Measurements from ENCODE around the gene ZNF830. TPM values are rescaled to one million over a fixed set of nuclear protein-coding genes. Genes with fewer than 3 reads are reported as not detected.

The ZNF830 gene
- total and polyA plus RNA-seq, 2 of the 13 experiments (the other 11 are each of a cell fraction or from before 2014, with no cell fraction given) = 6.1 to 19.0 TPM

GRCh38 chr17:34980681-34981537 is 19.6 kb downstream of the ZNF830 start (continued):
- peak; percentile 89 for TF ChIP-seq AGO2 (optimal IDR thresholded peaks at IDR 0.05; ENCODE audit: low read depth, low read length)
- TF ChIP-seq, protein P1, sequence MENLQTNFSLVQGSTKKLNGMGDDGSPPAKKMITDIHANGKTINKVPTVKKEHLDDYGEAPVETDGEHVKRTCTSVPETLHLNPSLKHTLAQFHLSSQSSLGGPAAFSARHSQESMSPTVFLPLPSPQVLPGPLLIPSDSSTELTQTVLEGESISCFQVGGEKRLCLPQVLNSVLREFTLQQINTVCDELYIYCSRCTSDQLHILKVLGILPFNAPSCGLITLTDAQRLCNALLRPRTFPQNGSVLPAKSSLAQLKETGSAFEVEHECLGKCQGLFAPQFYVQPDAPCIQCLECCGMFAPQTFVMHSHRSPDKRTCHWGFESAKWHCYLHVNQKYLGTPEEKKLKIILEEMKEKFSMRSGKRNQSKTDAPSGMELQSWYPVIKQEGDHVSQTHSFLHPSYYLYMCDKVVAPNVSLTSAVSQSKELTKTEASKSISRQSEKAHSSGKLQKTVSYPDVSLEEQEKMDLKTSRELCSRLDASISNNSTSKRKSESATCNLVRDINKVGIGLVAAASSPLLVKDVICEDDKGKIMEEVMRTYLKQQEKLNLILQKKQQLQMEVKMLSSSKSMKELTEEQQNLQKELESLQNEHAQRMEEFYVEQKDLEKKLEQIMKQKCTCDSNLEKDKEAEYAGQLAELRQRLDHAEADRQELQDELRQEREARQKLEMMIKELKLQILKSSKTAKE (CRISPR knock-in tag; IDR thresholded peaks at IDR 0.05; ENCODE audit: borderline replicate concordance) = no peak
- no peak for TF ChIP-seq TSC22D2 (CRISPR knock-in tag; IDR thresholded peaks at IDR 0.05; ENCODE audit: borderline replicate concordance)
- peak; percentile 29 to 87 for TF ChIP-seq POLR2A (IDR thresholded peaks at IDR 0.05; ENCODE audit: insufficient read depth in 1 of 2, low read depth in 2 of 2, low read length in 2 of 2)
- TF ChIP-seq ZNF33A (CRISPR knock-in tag; IDR thresholded peaks at IDR 0.05; ENCODE audit: borderline replicate concordance) = no peak
- TF ChIP-seq ZNF44 (CRISPR knock-in tag; IDR thresholded peaks at IDR 0.05) = no peak
- TF ChIP-seq, protein P2, sequence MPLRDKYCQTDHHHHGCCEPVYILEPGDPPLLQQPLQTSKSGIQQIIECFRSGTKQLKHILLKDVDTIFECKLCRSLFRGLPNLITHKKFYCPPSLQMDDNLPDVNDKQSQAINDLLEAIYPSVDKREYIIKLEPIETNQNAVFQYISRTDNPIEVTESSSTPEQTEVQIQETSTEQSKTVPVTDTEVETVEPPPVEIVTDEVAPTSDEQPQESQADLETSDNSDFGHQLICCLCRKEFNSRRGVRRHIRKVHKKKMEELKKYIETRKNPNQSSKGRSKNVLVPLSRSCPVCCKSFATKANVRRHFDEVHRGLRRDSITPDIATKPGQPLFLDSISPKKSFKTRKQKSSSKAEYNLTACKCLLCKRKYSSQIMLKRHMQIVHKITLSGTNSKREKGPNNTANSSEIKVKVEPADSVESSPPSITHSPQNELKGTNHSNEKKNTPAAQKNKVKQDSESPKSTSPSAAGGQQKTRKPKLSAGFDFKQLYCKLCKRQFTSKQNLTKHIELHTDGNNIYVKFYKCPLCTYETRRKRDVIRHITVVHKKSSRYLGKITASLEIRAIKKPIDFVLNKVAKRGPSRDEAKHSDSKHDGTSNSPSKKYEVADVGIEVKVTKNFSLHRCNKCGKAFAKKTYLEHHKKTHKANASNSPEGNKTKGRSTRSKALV (CRISPR knock-in tag; IDR thresholded peaks at IDR 0.05) = no peak
- TF ChIP-seq ZBTB14 (CRISPR knock-in tag; IDR thresholded peaks at IDR 0.05) = peak; percentile 17; the same call in 1 of the 2 replicates
- TF ChIP-seq SALL1 (CRISPR knock-in tag; IDR thresholded peaks at IDR 0.05) = peak; percentile 28; the same call in 1 of the 2 replicates
- TF ChIP-seq, protein P3, sequence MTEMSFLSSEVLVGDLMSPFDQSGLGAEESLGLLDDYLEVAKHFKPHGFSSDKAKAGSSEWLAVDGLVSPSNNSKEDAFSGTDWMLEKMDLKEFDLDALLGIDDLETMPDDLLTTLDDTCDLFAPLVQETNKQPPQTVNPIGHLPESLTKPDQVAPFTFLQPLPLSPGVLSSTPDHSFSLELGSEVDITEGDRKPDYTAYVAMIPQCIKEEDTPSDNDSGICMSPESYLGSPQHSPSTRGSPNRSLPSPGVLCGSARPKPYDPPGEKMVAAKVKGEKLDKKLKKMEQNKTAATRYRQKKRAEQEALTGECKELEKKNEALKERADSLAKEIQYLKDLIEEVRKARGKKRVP (CRISPR knock-in tag; IDR thresholded peaks at IDR 0.05) = no peak; a peak in 1 of 4 replicates
- no peak for TF ChIP-seq MBD4 (IDR thresholded peaks at IDR 0.05; ENCODE audit: borderline replicate concordance, low read length)
- TF ChIP-seq GABPB1 (CRISPR knock-in tag; IDR thresholded peaks at IDR 0.05) = peak; percentile 57; the same call in 1 of the 2 replicates
- no peak for TF ChIP-seq GZF1 (CRISPR knock-in tag; IDR thresholded peaks at IDR 0.05)
- 0 out of 2 replicates have a peak, but pooled peaks have one; percentile 12 for TF ChIP-seq ZNF773 (CRISPR knock-in tag; IDR thresholded peaks at IDR 0.05; ENCODE audit: borderline replicate concordance)
- TF ChIP-seq ZNF781 (CRISPR knock-in tag; IDR thresholded peaks at IDR 0.05; ENCODE audit: borderline replicate concordance, not compliant biosample characterization) = peak; percentile 88
- TF ChIP-seq RBM39 (IDR thresholded peaks at IDR 0.05; ENCODE audit: low read depth, low read length, poor library complexity, severe bottlenecking) = peak; percentile 61
- no peak for TF ChIP-seq ZFP36 (IDR thresholded peaks at IDR 0.05; ENCODE audit: borderline replicate concordance, low read depth, low read length, partially characterized antibody)
- TF ChIP-seq KDM4B (CRISPR knock-in tag; IDR thresholded peaks at IDR 0.05) = no peak
- TF ChIP-seq CENPBD1 (CRISPR knock-in tag; IDR thresholded peaks at IDR 0.05; ENCODE audit: borderline replicate concordance, low read depth) = no peak
- no peak; the same call in 1 of the 2 replicates for TF ChIP-seq SNAI1 (CRISPR knock-in tag; IDR thresholded peaks at IDR 0.05; ENCODE audit: borderline replicate concordance)
